Midbrain (tissue), 1 donor: Measurements from ENCODE around the gene DPYD.

Experiments
- DNase-seq: peaks from one replicate; lab custom pipeline; 2025; lab: John Stamatoyannopoulos, UW

DPYD gene

GRCh38 chr1:97837161-97837560, 83.7 kb downstream of the DPYD start:
- DNase-seq = no peak

GRCh38 chr1:97834899-97835298, 85.9 kb downstream of the DPYD start:
- DNase-seq = no peak

GRCh38 chr1:97833881-97834280, 87.0 kb downstream of the DPYD start:
- DNase-seq = no peak

- no peak for DNase-seq
These were observed 88.4 kb downstream of the DPYD start for GRCh38 chr1:97832481-97832880.

GRCh38 chr1:97827887-97828286, 92.9 kb downstream of the DPYD start:
- peak; percentile 3 for DNase-seq

GRCh38 chr1:97826820-97827219, 94.0 kb downstream of the DPYD start:
- DNase-seq = no peak

GRCh38 chr1:97824624-97825023, 96.2 kb downstream of the DPYD start:
- no peak for DNase-seq

- no peak for DNase-seq
These were observed 96.6 kb downstream of the DPYD start for GRCh38 chr1:97824200-97824599.

GRCh38 chr1:97820470-97821188, 100.2 kb downstream of the DPYD start:
- DNase-seq = peak; percentile 3

GRCh38 chr1:97816927-97817326, 103.9 kb downstream of the DPYD start:
- no peak for DNase-seq

- no peak for DNase-seq
These were observed 106.0 kb downstream of the DPYD start for GRCh38 chr1:97814804-97815203.

GRCh38 chr1:97814121-97814520, 106.7 kb downstream of the DPYD start:
- no peak for DNase-seq

GRCh38 chr1:97812076-97812475, 108.8 kb downstream of the DPYD start:
- no peak for DNase-seq

- DNase-seq = no peak
These were observed 113.8 kb downstream of the DPYD start for GRCh38 chr1:97806996-97807520.

GRCh38 chr1:97806326-97806725, 114.5 kb downstream of the DPYD start:
- no peak for DNase-seq

- no peak for DNase-seq
These were observed 115.7 kb downstream of the DPYD start for GRCh38 chr1:97805093-97805492.

GRCh38 chr1:97803026-97803425, 117.8 kb downstream of the DPYD start:
- DNase-seq = no peak

- no peak for DNase-seq
These were observed 118.8 kb downstream of the DPYD start for GRCh38 chr1:97802011-97802410.

GRCh38 chr1:97797403-97798183, 123.2 kb downstream of the DPYD start:
- DNase-seq = no peak

- no peak for DNase-seq
These were observed 124.1 kb downstream of the DPYD start for GRCh38 chr1:97796711-97797110.

GRCh38 chr1:97792655-97793054, 128.2 kb downstream of the DPYD start:
- DNase-seq = no peak

GRCh38 chr1:97791251-97791650, 129.6 kb downstream of the DPYD start:
- DNase-seq = no peak

- no peak for DNase-seq
These were observed 133.6 kb downstream of the DPYD start for GRCh38 chr1:97787231-97787630.
